Heart left ventricle (tissue), 16 donors: ENCODE data around the gene LAMC3. TPM values are rescaled to one million over a fixed set of nuclear protein-coding genes. Genes with fewer than 3 reads are reported as not detected.
A peak's percentile ranks its signal among the peaks of the same experiment; 100 is the strongest.

ENCODE experiments used
- ATAC-seq, 4 donors: fragments of 200-7000 bp; cut with Tn5 transposase; one replicate each; pipeline ENCODE4 v1.9.1; 2020 to 2022; ENCODE audit warnings: moderate library complexity in 4 of 4, mild to moderate bottlenecking in 3 of 4, moderate number of reproducible peaks in 1 of 4
- DNase-seq, 5 donors: peaks; one replicate each; pipeline ENCODE4 v3.0.0-alpha.2; 2020
- H3K27ac ChIP-seq, 12 donors: fragments of 200-600 bp; sonication (generic) in 4 of 12; one replicate each; pipeline versions ENCODE4 v1.5.0 to v1.8.0; 2016 to 2022; ENCODE audit warnings: mild to moderate bottlenecking in 2 of 12
- H3K27me3 ChIP-seq, 9 donors: fragments of 200-600 bp; sonication (generic) in 2 of 9; one replicate each; pipeline versions ENCODE4 v1.5.1 to v1.8.0; 2016 to 2022; ENCODE audit warnings: mild to moderate bottlenecking in 3 of 9
- H3K36me3 ChIP-seq, 9 donors: fragments of 200-600 bp; sonication (generic) in 2 of 9; one replicate each; pipeline versions ENCODE4 v1.5.0 to v1.8.0; 2018 to 2022; ENCODE audit warnings: mild to moderate bottlenecking in 2 of 9
- H3K4me1 ChIP-seq, 12 donors: fragments of 200-600 bp; sonication (generic) in 4 of 12; one replicate each; pipeline versions ENCODE4 v1.5.0 to v1.8.0; 2016 to 2022; ENCODE audit warnings: mild to moderate bottlenecking in 3 of 12
- H3K4me3 ChIP-seq, 12 donors: fragments of 200-600 bp; sonication (generic) in 4 of 12; one replicate each; pipeline versions ENCODE4 v1.5.0 to v1.8.0; 2017 to 2022; ENCODE audit warnings: mild to moderate bottlenecking in 9 of 12, moderate library complexity in 4 of 12
- H3K9me3 ChIP-seq, 12 donors: fragments of 200-600 bp; sonication (generic) in 4 of 12; one replicate each; pipeline versions ENCODE4 v1.5.0 to v1.8.0; 2016 to 2022; ENCODE audit warnings: mild to moderate bottlenecking in 1 of 12
- CTCF ChIP-seq, 12 donors: fragments of 200-600 bp; sonication (generic) in 4 of 12; IDR thresholded peaks; one replicate each; pipeline versions ENCODE4 v1.5.0 to v1.8.0; 2018 to 2022; ENCODE audit warnings: antibody characterized with exemption in 12 of 12, mild to moderate bottlenecking in 5 of 12
- POLR2A ChIP-seq, 2 donors: fragments of 450-650 bp; IDR thresholded peaks; one replicate each; pipeline ENCODE4 v1.6.1; 2017; ENCODE audit warnings: antibody characterized with exemption in 2 of 2, mild to moderate bottlenecking in 2 of 2, moderate library complexity in 2 of 2
- WGBS, 4 donors: extraction: QIAGEN DNeasy Blood & Tissue Kit in 2 of 4; methylation state at CpG; one replicate each; pipeline versions ENCODE4 v1.1.5 to v1.1.7; 2013 to 2018; 5-methylcytosine and 5-hydroxymethylcytosine counted together
- intact Hi-C, 10 donors: fragments of 100-400 bp; cut with DNase I; formaldehyde crosslinking; loops; one replicate each; pipeline versions ENCODE4 v1.11.1 to v1.14.2; 2022
- polyA plus RNA-seq, 2 donors: library from polyadenylated mRNA; stranded (reverse); fragments of 200-250 nt; gene quantifications; one replicate each; pipeline ENCODE4 v1.2.3, GENCODE V29; 2013
- total RNA-seq, 9 donors: library from RNA; depleted of rRNA in 2 of 9; stranded (reverse); fragments of >200 nt in 2 of 9; fragmentation: NEBNext Ultra II Directional in 3 of 9; extraction: Animal tissue kit (Norgen Biotek cat#: 25700) in 3 of 9; gene quantifications; one replicate each; pipeline versions ENCODE4 v1.1.0 to v1.2.4, GENCODE V29; 2016 to 2023
- donor health status: ischemic (EF 13 %, LVEDD 7.1; RV severe dilation, severe dysfunction).
- donor health status: healthy with polysubstance abuse.
- donor health status: DM: no; HTN: yes; CAD: no.
- donor health status: DM: no; HTN: no; CAD: no.
- donor health status: ischemic (EF 25% LVEDD 6.9; RV normal size, moderate dysfunction).
- donor health status: ischemic (EF 25% LVEDD 5.7; RV mildly dilated, moderate dysfunction).
- donor health status: healthy.
- donor health status: DM: yes; HTN: yes; CAD: no.
- donor health status: ischemic (EF 35%, LVEDD 5.7; RV mildly dilated, moderate dysfunction).
- donor health status: nonischemic (EF 11% LVEDD 7.7; RV severe dilation, severe dysfunction).
- donor health status: DM: yes; HTN: yes; CAD: no.
- donor health status: PGD.
- donor health status: ischemic (EF 29% LVEDD 5.4; RV normal size, mild dysfunction).
- donor health status: nonischemic (EF 23%, LVEDD 6.1; RV moderate dilation, normal function).

Gene LAMC3
- total and polyA plus RNA-seq, 11 donors: 0.11 to 1.8 (median 0.67) TPM

GRCh38 chr9:130971294-130971849 is 37.6 kb upstream of the LAMC3 start:
- TF ChIP-seq POLR2A (IDR thresholded peaks at IDR 0.05) (no peak), CTCF (IDR thresholded peaks at IDR 0.05) (no peak)
- Histone ChIP-seq H3K4me3 (no peak overlapping the region), H3K9me3 (no peaks in the 10 kb centered on the region), H3K36me3 (no peaks in the 10 kb centered on the region), H3K4me1 (no peaks in the 10 kb centered on the region), H3K27me3 (peaks cover 0 to 34% (median 0%) of the 10 kb centered on the region in 9 donors), H3K27ac (no peak overlapping the region)
- intact Hi-C loops: no loop called here
- WGBS, 4 donors: 50 to 70% (median 55%) methylated on average over 8 to 12 of the region's 12 CpGs
- ATAC-seq (no peak), DNase-seq (no peak)

GRCh38 chr9:130972277-130972956 is 36.6 kb upstream of the LAMC3 start:
- peaks cover 0 to under 1% (median 0%) of the 10 kb centered on the region in 12 donors for H3K4me1 ChIP-seq
- TF ChIP-seq POLR2A (IDR thresholded peaks at IDR 0.05): no peak
- no peak for TF ChIP-seq CTCF (IDR thresholded peaks at IDR 0.05)
- no peaks in the 10 kb centered on the region for H3K9me3 ChIP-seq
- 59 to 71% (median 68%) methylated on average over 5 to 6 of the region's 6 CpGs for WGBS, 4 donors
- H3K36me3 ChIP-seq: no peaks in the 10 kb centered on the region
- H3K27ac ChIP-seq: no peak overlapping the region
- no peak for ATAC-seq
- peak in 1 of 5 donors; percentile 24 for DNase-seq
- H3K4me3 ChIP-seq: no peak overlapping the region
- peaks cover 0 to 34% (median 0%) of the 10 kb centered on the region in 9 donors for H3K27me3 ChIP-seq
- intact Hi-C loops: no loop called here

- Histone ChIP-seq H3K27me3 (peaks cover 0 to 34% (median 0%) of the 10 kb centered on the region in 9 donors), H3K36me3 (no peaks in the 10 kb centered on the region), H3K27ac (no peak overlapping the region), H3K4me3 (no peak overlapping the region), H3K4me1 (peaks cover 0 to 7% (median 0%) of the 10 kb centered on the region in 12 donors), H3K9me3 (no peaks in the 10 kb centered on the region)
- intact Hi-C loops: no loop called here
- no peak for ATAC-seq
- 79 to 87% (median 81%) methylated on average over 13 to 19 of the region's 19 CpGs for WGBS, 4 donors
- DNase-seq: peak in 1 of 5 donors; percentile 37
- TF ChIP-seq CTCF (IDR thresholded peaks at IDR 0.05) (no peak), POLR2A (IDR thresholded peaks at IDR 0.05) (no peak)
Observed at GRCh38 chr9:130972957-130973685, 35.9 kb upstream of the LAMC3 start.

GRCh38 chr9:130973686-130974281 is 35.2 kb upstream of the LAMC3 start:
- peaks cover 0 to 7% (median 0%) of the 10 kb centered on the region in 12 donors for H3K4me1 ChIP-seq
- 62 to 75% (median 71%) methylated on average over 19 to 21 of the region's 21 CpGs for WGBS, 4 donors

More at GRCh38 chr9:130973686-130974281, 35.2 kb upstream of the LAMC3 start:
- Histone ChIP-seq H3K9me3 (no peaks in the 10 kb centered on the region), H3K27ac (no peak overlapping the region), H3K4me3 (no peak overlapping the region), H3K36me3 (no peaks in the 10 kb centered on the region), H3K27me3 (peaks cover 0 to 34% (median 0%) of the 10 kb centered on the region in 9 donors)
- DNase-seq: peak in 1 of 5 donors; percentile 36
- TF ChIP-seq CTCF (IDR thresholded peaks at IDR 0.05) (no peak), POLR2A (IDR thresholded peaks at IDR 0.05) (no peak)
- ATAC-seq: no peak
- intact Hi-C loops: no loop called here
